HCT116 (cell line): Measurements from ENCODE around the gene HIPK2. TPM values are rescaled to one million over a fixed set of nuclear protein-coding genes. Genes with fewer than 3 reads are reported as not detected.

Experiments
- ATAC-seq: fragments of 200-7000 bp; cut with Tn5 transposase; 2 replicates; pipeline ENCODE4 v1.9.1; 2020; ENCODE audit warnings: mild to moderate bottlenecking, moderate library complexity
- BruUV-seq: library from RNA; stranded (reverse); fragments of 400-500 nt; replicated peaks from 2 replicates; lab custom pipeline; 2021; lab: Mats Ljungman, UMichigan
- CTCF ChIA-PET: fragments of 300-600 bp; sonication (Branson Sonifier 250); formaldehyde crosslinking; loops from one replicate; lab custom pipeline; 2021; ENCODE audit warnings: antibody characterized with exemption; lab: Charles Lee
- POLR2A ChIA-PET: fragments of 300-600, 350-600 bp; sonication (Branson Sonifier 250); formaldehyde crosslinking; loops from one replicate; lab custom pipeline; 2021; ENCODE audit warnings: antibody characterized with exemption; lab: Charles Lee
- RAD21 ChIA-PET, 2 experiments: fragments of 300-600 bp; sonication (Branson Sonifier 250); formaldehyde crosslinking; loops; one replicate each; lab custom pipeline; 2023; ENCODE audit warnings: low total read pairs in 2 of 2; ENCODE audit not compliant: uncharacterized antibody in 2 of 2, unreplicated experiment in 2 of 2, low non-redundant PET in 1 of 2; lab: Charles Lee
- DNase-seq: peaks from one replicate; pipeline ENCODE4 v3.0.0-alpha.2; 2010; ENCODE audit warnings: low read depth, low spot score
- H2AFZ ChIP-seq: fragments of 200-600 bp; shearing (Covaris generic), sonication (generic); 2 replicates; pipeline ENCODE4 v1.6.1; 2017; ENCODE audit warnings: low read depth, mixed run types, mixed read lengths, antibody characterized with exemption, low read length; ENCODE audit not compliant: poor library complexity, severe bottlenecking
- H3K27ac ChIP-seq: 2 replicates; pipeline ENCODE4 v1.5.1; 2012; ENCODE audit warnings: low read depth, low read length
- H3K27me3 ChIP-seq: fragments of 200-600 bp; sonication (generic); 2 replicates; pipeline ENCODE4 v1.6.1; 2016; ENCODE audit warnings: mixed run types, low read length, mixed read lengths; ENCODE audit not compliant: insufficient read depth
- H3K36me3 ChIP-seq, 2 experiments: fragments of 200-500 bp in 1 of 2; fragments of 200-600 bp in 1 of 2; sonication (Bioruptor generic) in 1 of 2; sonication (generic) in 1 of 2; 2 replicates each; pipeline versions ENCODE4 v1.5.1 to v1.6.1; 2014 to 2016; ENCODE audit warnings: low read length in 2 of 2, inconsistent platforms in 1 of 2, mixed read lengths in 1 of 2, mixed run types in 1 of 2; ENCODE audit not compliant: insufficient read depth in 2 of 2, control insufficient read depth in 1 of 2
- H3K4me1 ChIP-seq, 2 experiments: fragments of 200-600 bp in 1 of 2; sonication (generic) in 1 of 2; 2 replicates each; pipeline versions ENCODE4 v1.5.1 to v1.6.1; 2012 to 2017; ENCODE audit warnings: low read length in 2 of 2, inconsistent platforms in 1 of 2, mild to moderate bottlenecking in 1 of 2, mixed read lengths in 1 of 2, mixed run types in 1 of 2, moderate library complexity in 1 of 2; ENCODE audit not compliant: insufficient read depth in 2 of 2, control insufficient read depth in 1 of 2
- H3K4me2 ChIP-seq: fragments of 200-600 bp; sonication (generic); 2 replicates; pipeline ENCODE4 v1.6.1; 2017; ENCODE audit warnings: mixed run types, low read length, mixed read lengths
- H3K4me3 ChIP-seq, 2 experiments: fragments of 200-600 bp in 1 of 2; sonication (generic) in 1 of 2; replicated peaks in 1 of 2; 2 replicates each; pipeline ENCODE4 v1.5.1; 2011 to 2016; ENCODE audit warnings: low read length in 2 of 2, control low read depth in 1 of 2, low read depth in 1 of 2, mild to moderate bottlenecking in 1 of 2, mixed read lengths in 1 of 2, mixed run types in 1 of 2
- H3K79me2 ChIP-seq: fragments of 200-600 bp; sonication (generic); 2 replicates; pipeline ENCODE4 v1.6.1; 2017; ENCODE audit warnings: mild to moderate bottlenecking, mixed run types, low read length, moderate library complexity, mixed read lengths; ENCODE audit not compliant: insufficient read depth
- H3K9ac ChIP-seq: fragments of 200-600 bp; sonication (generic); 2 replicates; pipeline ENCODE4 v1.6.1; 2016; ENCODE audit warnings: low read length, mixed read lengths
- H3K9me2 ChIP-seq: fragments of 200-600 bp; sonication (generic), shearing (Covaris generic); 2 replicates; pipeline ENCODE4 v1.6.1; 2017; ENCODE audit warnings: mixed run types, mild to moderate bottlenecking, moderate library complexity; ENCODE audit not compliant: insufficient read depth
- H3K9me3 ChIP-seq, 2 experiments: fragments of 200-500 bp in 1 of 2; fragments of 200-600 bp in 1 of 2; sonication (Bioruptor generic) in 1 of 2; sonication (generic) in 1 of 2; 2 replicates each; pipeline ENCODE4 v1.6.1; 2014 to 2017; ENCODE audit warnings: low read length in 2 of 2, mixed read lengths in 2 of 2, inconsistent platforms in 1 of 2, low read depth in 1 of 2, mild to moderate bottlenecking in 1 of 2, mixed run types in 1 of 2, moderate library complexity in 1 of 2; ENCODE audit not compliant: control insufficient read depth in 1 of 2, insufficient read depth in 1 of 2
- H4K20me1 ChIP-seq: fragments of 200-600 bp; sonication (generic), shearing (Covaris generic); 2 replicates; pipeline ENCODE4 v1.6.1; 2017; ENCODE audit warnings: mixed run types, mild to moderate bottlenecking, moderate library complexity; ENCODE audit not compliant: insufficient read depth
- CEBPB ChIP-seq: IDR thresholded peaks from 2 replicates; pipeline ENCODE4 v1.6.1; 2012; ENCODE audit warnings: low read depth
- EGR1 ChIP-seq: IDR thresholded peaks from 2 replicates; pipeline ENCODE4 v1.6.1; 2012; ENCODE audit warnings: low read depth
- FOSL1 ChIP-seq: IDR thresholded peaks from 2 replicates; pipeline ENCODE4 v1.6.1; 2012; ENCODE audit warnings: low read depth
- JUND ChIP-seq: IDR thresholded peaks from 2 replicates; pipeline ENCODE4 v1.6.1; 2012
- YY1 ChIP-seq: IDR thresholded peaks from 2 replicates; pipeline ENCODE4 v1.6.1; 2011; ENCODE audit warnings: low read length, low read depth, moderate library complexity, mild to moderate bottlenecking; ENCODE audit not compliant: insufficient replicate concordance; ENCODE audit errors: extremely low read depth
- intact Hi-C: fragments of 100-400 bp; cut with micrococcal nuclease; formaldehyde crosslinking; loops from 2 replicates; pipeline ENCODE4 v1.10.0; 2022
- total RNA-seq: library from RNA; stranded (reverse); gene quantifications from one replicate; pipeline ENCODE4 v1.2.1, GENCODE V29; 2021; ENCODE audit not compliant: unreplicated experiment

HIPK2 gene
- total RNA-seq, 1 experiment from 2014 or later = 49.5 TPM

- H3K36me3 ChIP-seq = peaks cover 0 to 13% of the 10 kb centered on the region in 2 experiments; a peak in 1 of 4 replicates
- H3K9me3 ChIP-seq = peaks cover 0 to 6% of the 10 kb centered on the region in 2 experiments; a peak in 1 of 4 replicates
- H4K20me1 ChIP-seq = no peaks in the 10 kb centered on the region
- H3K4me3 ChIP-seq = no peak overlapping the region
- peak overlapping the region; percentile 51 for H3K4me2 ChIP-seq
- no peaks in the 10 kb centered on the region for H3K9me2 ChIP-seq
- TF ChIP-seq JUND = peak; percentile 20; the same call in 1 of the 2 replicates
- TF ChIP-seq CEBPB = no peak
- TF ChIP-seq FOSL1 = peak; percentile 47
- H2AFZ ChIP-seq = no peak overlapping the region
- H3K4me1 ChIP-seq = peaks cover 26 to 36% of the 10 kb centered on the region in 2 experiments
- intact Hi-C loops = no loop called here
- peak; percentile 96 for ATAC-seq
- H3K79me2 ChIP-seq = peaks cover 23% of the 10 kb centered on the region; the same call in 1 of the 2 replicates
- H3K27me3 ChIP-seq = no peaks in the 10 kb centered on the region
- H3K27ac ChIP-seq = peak overlapping the region; percentile 1; the same call in 1 of the 2 replicates
- 0 out of 2 replicates have a peak overlapping the region, but pooled peaks have one; percentile 2 for H3K9ac ChIP-seq
- CTCF ChIA-PET = no interaction called here
- RAD21 ChIA-PET = interaction anchor here in 1 of 2 experiments (1.0 kb wide), 1 partner anchor 42 kb away, joined by 3 read pairs; no protein-coding TSS in a partner anchor
- peak; percentile 26 for DNase-seq
- POLR2A ChIA-PET = interaction anchor here (0.6 kb wide), 1 partner anchor 306 kb away, joined by 3 read pairs; no protein-coding TSS in a partner anchor
- no TSS peak for BruUV-seq
These were observed 89.7 kb downstream of the HIPK2 start for GRCh38 chr7:139687980-139688632.

GRCh38 chr7:139687211-139687954 is 90.4 kb downstream of the HIPK2 start:
- peaks cover 22% of the 10 kb centered on the region; the same call in 1 of the 2 replicates for H3K79me2 ChIP-seq
- H3K9ac ChIP-seq = 0 out of 2 replicates have a peak overlapping the region, but pooled peaks have one; percentile 2
- no peaks in the 10 kb centered on the region for H3K27me3 ChIP-seq
- CTCF ChIA-PET = no interaction called here
- H3K36me3 ChIP-seq = peaks cover 0 to 13% of the 10 kb centered on the region in 2 experiments; a peak in 1 of 4 replicates
- H3K4me1 ChIP-seq = peaks cover 33 to 43% of the 10 kb centered on the region in 2 experiments
- ATAC-seq (no peak), DNase-seq (no peak)
- no peaks in the 10 kb centered on the region for H4K20me1 ChIP-seq
- peak overlapping the region; percentile 1; the same call in 1 of the 2 replicates for H3K27ac ChIP-seq
- H3K4me3 ChIP-seq = no peak overlapping the region
- no peak for TF ChIP-seq EGR1
- TF ChIP-seq YY1 = no peak
- no peaks in the 10 kb centered on the region for H3K9me2 ChIP-seq
- peak overlapping the region; percentile 51 for H3K4me2 ChIP-seq
- POLR2A ChIA-PET = no interaction called here
- H2AFZ ChIP-seq = no peak overlapping the region
- RAD21 ChIA-PET = interaction anchor here in 1 of 2 experiments (1.0 kb wide), 1 partner anchor 42 kb away, joined by 3 read pairs; no protein-coding TSS in a partner anchor
- BruUV-seq = no TSS peak
- peaks cover 0 to 6% of the 10 kb centered on the region in 2 experiments; a peak in 1 of 4 replicates for H3K9me3 ChIP-seq
- intact Hi-C loops = no loop called here
